Measurements from ENCODE around the gene TPST2.

Gene TPST2

DNA sequence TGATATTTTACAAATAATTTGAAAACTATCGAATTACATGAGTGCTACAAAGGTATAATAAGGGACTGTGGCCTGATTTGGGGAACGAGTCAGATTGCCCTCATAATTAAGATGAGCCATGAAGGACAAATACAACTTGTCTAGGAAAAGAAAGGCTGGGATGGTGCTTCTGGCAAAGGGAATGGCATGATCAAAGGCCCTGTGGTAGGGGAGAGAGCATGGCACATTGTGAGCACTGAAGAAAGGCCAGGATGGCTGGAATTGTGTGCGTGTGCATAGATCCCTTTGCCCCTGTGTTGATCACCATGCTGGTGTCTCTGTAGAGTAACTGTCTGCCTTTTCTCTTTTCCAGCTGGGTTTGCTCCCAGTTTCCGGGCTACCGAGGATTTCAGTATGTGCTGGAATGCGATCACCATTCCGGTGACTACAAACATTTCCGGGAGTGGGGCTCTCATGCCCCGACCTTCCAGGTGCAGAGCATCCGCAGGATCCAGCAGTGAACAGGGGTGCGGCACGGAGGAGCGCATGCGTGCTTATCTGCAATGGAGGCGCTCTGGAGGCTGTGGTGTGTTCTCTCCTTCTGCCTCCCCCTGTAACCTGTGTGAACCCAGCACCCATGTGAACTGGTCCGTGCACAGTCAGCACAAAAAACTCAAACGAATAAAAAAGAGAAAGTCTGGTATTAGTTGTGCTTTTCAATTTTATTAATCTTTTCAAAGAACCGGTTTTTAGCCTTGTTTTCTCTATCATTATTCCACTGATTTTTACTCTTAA, 40.2 kb upstream of the TPST2 start:
- no peak for DNase-seq (ENCODE audit: extremely low spot score)
- TF ChIP-seq, protein P1, sequence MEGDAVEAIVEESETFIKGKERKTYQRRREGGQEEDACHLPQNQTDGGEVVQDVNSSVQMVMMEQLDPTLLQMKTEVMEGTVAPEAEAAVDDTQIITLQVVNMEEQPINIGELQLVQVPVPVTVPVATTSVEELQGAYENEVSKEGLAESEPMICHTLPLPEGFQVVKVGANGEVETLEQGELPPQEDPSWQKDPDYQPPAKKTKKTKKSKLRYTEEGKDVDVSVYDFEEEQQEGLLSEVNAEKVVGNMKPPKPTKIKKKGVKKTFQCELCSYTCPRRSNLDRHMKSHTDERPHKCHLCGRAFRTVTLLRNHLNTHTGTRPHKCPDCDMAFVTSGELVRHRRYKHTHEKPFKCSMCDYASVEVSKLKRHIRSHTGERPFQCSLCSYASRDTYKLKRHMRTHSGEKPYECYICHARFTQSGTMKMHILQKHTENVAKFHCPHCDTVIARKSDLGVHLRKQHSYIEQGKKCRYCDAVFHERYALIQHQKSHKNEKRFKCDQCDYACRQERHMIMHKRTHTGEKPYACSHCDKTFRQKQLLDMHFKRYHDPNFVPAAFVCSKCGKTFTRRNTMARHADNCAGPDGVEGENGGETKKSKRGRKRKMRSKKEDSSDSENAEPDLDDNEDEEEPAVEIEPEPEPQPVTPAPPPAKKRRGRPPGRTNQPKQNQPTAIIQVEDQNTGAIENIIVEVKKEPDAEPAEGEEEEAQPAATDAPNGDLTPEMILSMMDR (IDR thresholded peaks at IDR 0.05; ENCODE audit: control extremely low read depth, extremely low read depth, low read depth, missing control alignments), result no peak
- POLR2A ChIA-PET, result no interaction called here
- CTCF ChIA-PET, result no interaction called here

DNA sequence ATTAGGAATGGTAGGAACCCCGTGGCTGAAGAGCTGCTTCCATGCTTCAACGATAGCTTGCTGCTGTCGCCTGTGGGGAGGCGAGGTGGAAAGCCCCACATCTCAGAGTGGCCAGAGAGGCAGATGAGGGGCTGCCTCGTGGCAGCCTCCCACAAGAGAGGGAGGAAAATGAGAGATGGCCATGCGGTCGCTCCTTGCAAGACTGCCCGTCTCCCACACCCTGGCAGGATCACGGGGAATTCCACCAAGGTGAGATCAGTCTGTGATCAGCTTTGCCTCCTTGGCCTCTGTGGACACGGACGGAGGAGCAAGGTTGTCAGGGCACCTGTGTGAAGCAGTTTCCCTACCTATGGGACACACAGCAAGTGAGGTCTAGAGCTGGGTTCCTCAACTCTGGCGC, 34.9 kb upstream of the TPST2 start:
- ChIA-PET POLR2A (no interaction called here), CTCF (interaction anchor here (0.7 to 1.8 kb wide), 7 partner anchors 12 to 258 kb away, joined by 3 to 6 read pairs (median 3); no protein-coding TSS in a partner anchor)
- DNase-seq (ENCODE audit: extremely low spot score), result no peak
- TF ChIP-seq, protein P1 (IDR thresholded peaks at IDR 0.05; ENCODE audit: control extremely low read depth, extremely low read depth, low read depth, missing control alignments), result no peak

DNA sequence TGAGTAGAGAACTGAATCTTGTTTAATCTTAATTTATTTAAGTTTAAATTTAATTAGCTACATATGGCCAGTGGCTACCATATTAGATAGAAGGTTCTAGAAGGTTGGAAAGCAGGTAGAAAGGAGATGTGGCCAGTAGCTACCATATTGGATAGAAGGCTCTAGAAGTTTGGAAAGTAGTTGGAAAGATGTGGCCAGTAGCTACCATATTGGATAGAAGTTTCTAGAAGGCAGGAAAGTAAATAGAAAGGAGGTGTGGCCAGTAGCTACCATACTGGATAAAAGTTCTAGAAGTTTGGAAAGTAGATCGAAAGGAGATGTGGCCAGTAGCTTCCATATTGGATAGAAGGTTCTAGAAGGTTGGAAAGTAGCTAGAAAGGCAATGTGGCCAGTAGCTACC, 34.1 kb upstream of the TPST2 start:
- ChIA-PET POLR2A (no interaction called here), CTCF (interaction anchor here (0.7 to 1.8 kb wide), 9 partner anchors 12 to 257 kb away, joined by 3 to 6 read pairs (median 3); no protein-coding TSS in a partner anchor)
- no peak for DNase-seq (ENCODE audit: extremely low spot score)
- TF ChIP-seq, protein P1 (IDR thresholded peaks at IDR 0.05; ENCODE audit: control extremely low read depth, extremely low read depth, low read depth, missing control alignments), result no peak

GRCh38 chr22:26621663-26622062, 31.7 kb upstream of the TPST2 start, which contains the start of gene CRYBA4:
CRYBA4 (plus strand) TSS chr22:26621963; CDS start chr22:26622597, 634 bp downstream.
- ChIA-PET POLR2A (interaction anchor here (0.5 kb wide), 1 partner anchor 16 kb away, joined by 3 read pairs; no protein-coding TSS in a partner anchor), CTCF (interaction anchor here (0.9 to 1.9 kb wide), 3 partner anchors 9 to 44 kb away, joined by 4 to 5 read pairs (median 4); no protein-coding TSS in a partner anchor)
- TF ChIP-seq, protein P1 (IDR thresholded peaks at IDR 0.05; ENCODE audit: control extremely low read depth, extremely low read depth, low read depth, missing control alignments), result no peak
- no peak for DNase-seq (ENCODE audit: extremely low spot score)

GRCh38 chr22:26620197-26620596, 30.3 kb upstream of the TPST2 start:
- ChIA-PET POLR2A (no interaction called here), CTCF (interaction anchor here (1.3 kb wide), 1 partner anchor 46 kb away, joined by 4 read pairs; no protein-coding TSS in a partner anchor)
- no peak for DNase-seq (ENCODE audit: extremely low spot score)
- TF ChIP-seq, protein P1 (IDR thresholded peaks at IDR 0.05; ENCODE audit: control extremely low read depth, extremely low read depth, low read depth, missing control alignments), result no peak

DNA sequence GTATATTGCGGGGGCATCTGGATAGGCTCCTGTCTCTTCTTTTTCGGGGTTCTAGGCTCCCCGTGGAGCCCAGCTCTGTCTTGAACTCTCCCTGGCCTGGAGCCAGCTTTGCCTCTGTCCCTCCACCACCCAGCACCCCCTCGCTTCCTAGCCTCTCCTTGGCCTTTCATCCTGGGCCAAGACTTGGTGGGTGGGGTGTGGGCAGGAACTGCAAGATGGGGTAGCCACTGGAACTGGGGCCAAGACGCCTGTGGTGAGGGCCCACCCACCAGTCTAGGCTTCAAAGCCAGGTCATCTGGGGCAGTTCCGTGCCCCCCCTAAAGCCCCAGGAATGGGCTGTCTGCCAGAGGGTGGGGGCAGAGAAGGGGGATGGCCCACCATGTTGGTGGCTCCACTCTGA, 29.6 kb upstream of the TPST2 start:
- ChIA-PET POLR2A (no interaction called here), CTCF (no interaction called here)
- DNase-seq (ENCODE audit: extremely low spot score), result no peak
- TF ChIP-seq, protein P1 (IDR thresholded peaks at IDR 0.05; ENCODE audit: control extremely low read depth, extremely low read depth, low read depth, missing control alignments), result no peak

Data from GM10248 (cell line).